Stimulated activated CD4-positive, alpha-beta T cell treated with anti-CD3 and anti-CD28 coated beads, Interleukin-4, amount 100 ng/mL, for 4 hours (primary cell): ENCODE data around the gene LIX1L.

Experiments
- DNase-seq, 2 experiments: peaks; one replicate each; pipeline ENCODE4 v3.0.0-alpha.2; 2020

LIX1L gene

DNA sequence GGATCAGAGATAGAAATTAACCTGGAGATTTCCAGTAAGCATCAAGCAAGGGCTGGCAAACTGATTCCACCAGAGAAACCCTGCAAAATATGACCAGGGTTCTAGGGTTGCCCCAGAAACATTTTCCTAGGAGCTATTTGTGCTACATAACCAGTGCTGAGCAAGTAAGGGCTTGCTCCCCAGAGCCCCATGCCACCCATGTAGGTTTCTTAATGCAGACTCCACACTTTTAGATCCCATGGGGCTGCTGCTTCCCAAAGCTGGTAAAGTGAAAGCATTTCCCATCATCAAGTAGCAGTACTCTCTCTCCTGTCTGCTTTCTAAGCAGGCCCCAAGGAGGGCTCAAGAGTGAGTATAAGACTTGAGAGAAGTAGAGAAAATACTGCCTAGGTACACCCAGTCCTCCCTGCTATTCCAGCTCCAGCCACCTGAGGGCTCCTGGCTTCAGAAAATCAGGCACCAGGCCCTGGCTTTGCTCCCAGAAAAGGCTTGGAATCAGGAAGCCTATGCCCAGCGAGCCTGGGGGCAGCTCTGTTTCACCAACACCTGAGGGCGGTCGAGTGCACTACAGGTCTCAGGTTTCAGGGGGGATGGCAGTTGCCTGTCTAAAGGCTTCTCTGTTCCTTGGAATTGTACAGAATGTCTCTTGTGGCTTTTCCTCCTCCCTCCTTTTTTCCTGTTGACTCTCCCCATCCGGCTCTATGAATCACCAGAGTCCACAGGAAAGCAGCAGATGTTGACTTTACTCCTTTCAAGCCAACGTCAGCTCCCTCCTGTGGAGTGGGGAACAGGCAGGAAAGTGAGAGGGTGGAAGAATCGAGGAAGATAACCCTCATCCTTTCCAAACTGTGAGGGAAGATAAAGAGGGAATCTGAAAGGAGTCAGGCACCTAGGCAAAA is 66.0 kb downstream of the LIX1L start:
- peak; percentile 33 to 43 for DNase-seq

DNA sequence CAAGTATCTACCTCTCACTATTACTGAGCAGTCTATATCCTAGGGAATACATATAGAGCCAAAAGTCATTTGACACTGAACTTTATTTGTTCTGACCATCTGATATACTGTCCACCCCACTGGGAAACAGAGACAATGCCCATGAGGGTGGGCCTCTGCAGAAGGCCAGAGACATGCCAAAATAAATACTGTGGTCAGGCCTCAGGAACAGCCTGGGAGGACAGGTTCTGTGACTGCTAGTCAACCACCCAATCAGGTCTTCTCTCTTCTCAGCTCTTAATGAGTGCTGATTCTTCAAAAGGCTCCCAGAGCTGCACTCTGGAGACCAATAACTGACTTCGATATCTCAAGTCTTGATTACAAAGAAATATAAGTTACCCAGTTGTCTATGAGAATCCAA is 66.7 kb downstream of the LIX1L start:
- DNase-seq: no peak

DNA sequence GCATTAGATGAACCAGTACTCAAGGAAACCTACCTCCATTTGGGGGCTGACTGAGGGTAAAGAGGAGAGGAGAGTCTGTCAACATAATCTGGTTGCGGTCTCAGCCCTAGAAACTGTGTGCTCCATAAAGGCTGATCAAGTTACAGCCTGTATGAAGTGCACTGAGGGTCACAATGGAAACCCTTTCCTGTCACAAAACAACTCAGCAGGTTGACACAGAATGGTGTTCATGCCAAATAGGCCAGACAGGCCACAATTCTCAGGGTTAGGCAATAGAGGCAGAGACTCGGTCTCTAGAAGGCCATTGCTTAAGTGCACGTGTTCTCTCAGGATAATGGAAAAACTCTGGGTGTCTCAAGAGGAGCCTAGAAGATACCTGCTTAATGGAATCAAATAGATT is 68.1 kb downstream of the LIX1L start:
- DNase-seq: no peak

DNA sequence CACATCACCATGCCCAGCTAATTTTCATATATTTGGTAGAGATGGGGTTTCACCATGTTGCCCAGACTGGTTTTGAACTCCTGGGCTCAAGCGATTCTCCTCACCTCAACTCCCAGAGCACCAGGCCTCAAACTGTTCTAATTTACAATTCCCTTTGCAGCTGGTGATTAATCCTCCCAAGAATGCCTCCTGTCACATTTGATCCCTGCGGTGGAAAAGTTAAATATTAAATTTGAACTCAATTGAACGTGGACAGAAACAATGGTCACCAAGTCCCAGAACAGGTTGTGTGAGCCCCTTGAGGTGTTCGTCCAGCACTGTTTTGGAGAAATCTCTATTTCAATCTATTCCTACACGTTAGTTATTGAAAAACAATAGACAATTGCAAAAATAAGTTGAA is 70.2 kb downstream of the LIX1L start:
- DNase-seq: no peak

DNA sequence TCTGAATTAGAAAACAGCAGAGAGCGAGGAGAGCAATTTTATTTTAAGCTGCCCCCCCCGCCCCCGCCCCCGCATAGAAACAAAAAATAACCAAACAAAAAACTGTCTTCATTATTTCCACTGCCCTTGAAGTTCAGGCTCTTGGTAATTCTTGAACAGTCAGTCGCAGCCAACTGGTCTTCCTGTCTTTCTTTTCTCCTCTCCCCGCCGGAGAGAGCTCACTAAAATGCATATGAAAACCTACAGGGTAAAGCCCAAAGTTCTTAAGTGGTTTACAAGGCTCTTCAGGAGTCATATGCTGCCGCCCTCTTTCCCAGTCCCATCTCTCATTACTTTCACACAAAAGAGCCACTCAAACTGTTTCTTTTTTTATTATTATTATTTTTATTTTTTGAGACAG is 71.0 kb downstream of the LIX1L start:
- DNase-seq: no peak

DNA sequence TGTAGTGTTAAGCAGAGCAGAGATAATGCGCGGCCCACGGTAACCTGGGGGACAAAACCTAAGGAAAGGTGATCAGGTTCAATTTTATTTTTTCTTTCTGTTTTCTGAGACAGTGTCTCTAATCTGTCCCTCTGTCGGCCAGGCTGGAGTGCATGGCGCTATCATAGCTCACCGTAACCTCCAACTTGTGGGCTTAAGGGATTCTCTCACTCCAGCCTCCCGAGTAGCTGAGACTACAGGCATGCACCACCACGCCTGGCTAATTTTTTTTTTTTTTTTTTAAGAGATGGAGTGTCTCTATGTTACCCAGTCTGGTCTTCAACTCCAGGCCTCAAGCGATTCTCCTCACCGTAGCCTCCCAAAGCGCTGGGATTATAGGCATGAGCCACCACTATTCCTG is 71.4 kb downstream of the LIX1L start:
- no peak for DNase-seq

DNA sequence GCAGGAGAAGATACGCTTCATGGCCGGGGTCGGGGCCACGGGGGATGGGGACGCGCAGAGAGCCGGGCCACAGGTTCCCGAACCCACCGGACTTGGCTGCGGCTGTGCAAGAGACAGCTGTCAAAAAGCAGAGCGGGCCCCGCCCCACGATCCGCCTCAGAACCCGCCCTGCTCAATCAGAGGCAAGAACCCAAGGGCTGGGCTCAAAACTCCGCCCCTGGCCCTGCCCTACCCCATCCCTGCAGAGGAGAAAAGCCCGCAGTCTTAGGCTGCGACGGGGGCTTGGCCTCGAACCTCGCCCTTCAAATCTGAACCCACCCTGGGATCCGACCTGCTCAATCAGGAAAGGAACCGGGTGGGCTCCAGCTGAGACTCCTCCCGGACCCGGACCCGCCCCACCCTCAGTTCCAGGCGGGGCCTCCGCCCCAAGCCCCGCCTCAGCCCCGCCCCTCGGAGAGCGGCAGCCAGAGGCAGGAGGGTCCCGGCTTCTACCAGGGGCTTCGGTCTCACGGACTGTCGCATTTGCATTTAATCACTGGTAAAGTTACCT is 72.0 kb downstream of the LIX1L start, which contains the start of gene ANKRD35:
Gene ANKRD35, minus strand, starts transcription at position 129 of the 550 bp plus-strand sequence. Its CDS starts 108 bp downstream, at position 21.
- peak; percentile 82 to 83 for DNase-seq

DNA sequence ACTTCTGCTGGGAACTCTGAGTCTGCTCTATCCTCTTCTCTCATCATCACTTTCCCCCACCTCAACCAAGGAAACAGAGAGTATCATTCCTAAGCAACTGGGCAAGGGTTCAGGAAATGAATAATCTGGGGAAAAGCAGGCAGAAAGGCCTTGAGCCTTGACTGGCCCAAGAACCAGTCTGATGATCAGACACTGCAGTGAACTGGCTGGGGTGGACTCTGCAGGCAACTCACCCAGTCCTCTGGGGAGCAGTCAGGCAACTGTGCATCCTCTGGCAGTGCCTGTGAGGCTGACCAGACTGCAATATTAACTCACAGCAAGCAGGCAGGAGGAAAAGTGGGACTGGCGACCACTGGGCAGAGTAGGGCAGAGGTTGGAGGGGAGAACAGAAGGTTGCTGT is 73.1 kb downstream of the LIX1L start:
- DNase-seq: no peak
